SK-N-SH treated with all-trans-retinoic acid at 6 μM for 48 hours (cell line): ENCODE results near the gene CPZ.

Experiments
- OSR1 ChIP-seq: fragments of 250-450 bp; sonication (Bioruptor Pico); IDR thresholded peaks from 2 replicates; pipeline ENCODE4 v1.8.0; 2022; ENCODE audit warnings: moderate library complexity, mild to moderate bottlenecking, inconsistent platforms
- RARB ChIP-seq: fragments of 250-450 bp; sonication (Bioruptor Pico); IDR thresholded peaks from 2 replicates; pipeline ENCODE4 v1.8.0; 2021; ENCODE audit warnings: mild to moderate bottlenecking, moderate library complexity
- TOX ChIP-seq: fragments of 250-450 bp; sonication (Bioruptor Pico); IDR thresholded peaks from 2 replicates; pipeline ENCODE4 v1.8.0; 2021; ENCODE audit warnings: mild to moderate bottlenecking, moderate library complexity, borderline replicate concordance
- ZFP3 ChIP-seq: fragments of 250-450 bp; sonication (Bioruptor Pico); IDR thresholded peaks from 2 replicates; pipeline ENCODE4 v1.5.0; 2020; ENCODE audit warnings: mild to moderate bottlenecking, moderate library complexity
- ZFP30 ChIP-seq: fragments of 450-650 bp; formaldehyde crosslinking; IDR thresholded peaks from 2 replicates; pipeline ENCODE4 v1.5.0; 2022; ENCODE audit warnings: mild to moderate bottlenecking, moderate library complexity
- ZNF565 ChIP-seq: fragments of 450-650 bp; formaldehyde crosslinking; conservative IDR thresholded peaks from 2 replicates; pipeline ENCODE4 v1.5.0; 2020; ENCODE audit warnings: low read depth, mild to moderate bottlenecking, moderate library complexity

DNA sequence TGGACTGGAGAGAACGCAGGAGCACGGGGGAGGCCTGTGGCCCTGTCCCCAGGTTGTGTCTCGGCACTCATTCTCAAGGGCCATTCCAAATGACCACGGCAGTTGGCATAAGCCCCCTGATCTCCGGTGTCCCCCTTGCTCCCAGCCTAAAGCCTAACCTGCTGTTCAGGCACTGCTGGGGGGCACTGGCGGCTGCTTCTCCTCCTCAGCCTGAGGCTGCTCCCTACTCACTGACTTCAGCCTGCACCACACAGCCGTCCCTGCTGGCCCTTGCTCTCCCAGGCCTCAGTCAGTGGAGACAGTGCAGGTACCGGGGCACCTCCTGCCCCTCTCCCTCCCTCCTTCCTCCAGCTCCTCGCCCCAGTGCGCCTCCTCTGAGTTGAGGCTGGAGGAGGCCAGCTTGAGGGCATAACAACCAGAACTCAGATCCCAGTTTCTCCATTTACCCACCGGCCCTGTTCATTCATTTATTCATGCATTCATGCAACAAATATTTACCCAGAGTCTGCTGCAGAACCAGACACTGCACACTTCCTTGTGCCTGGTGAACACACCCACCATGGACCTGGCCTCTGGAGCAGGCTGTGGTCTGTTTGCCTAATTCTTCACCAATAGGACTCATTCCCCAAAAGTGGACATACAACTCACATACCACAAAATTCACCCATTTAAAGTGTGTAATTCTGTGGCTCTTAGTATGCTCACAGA, 65.0 kb downstream of the CPZ start:
- no peak for TF ChIP-seq ZFP3 (CRISPR knock-in tag)
- TF ChIP-seq ZNF565 = no peak
- TF ChIP-seq TOX (CRISPR knock-in tag) = no peak
- TF ChIP-seq OSR1 (CRISPR knock-in tag) = no peak
- no peak for TF ChIP-seq RARB (CRISPR knock-in tag)
- no peak for TF ChIP-seq ZFP30 (CRISPR knock-in tag)
